AG04449 (cell line): ENCODE results near the gene TP53BP2.

Source experiments
- CTCF ChIA-PET: fragments of 350-600 bp; formaldehyde crosslinking; extraction: SDS; loops from one replicate; lab custom pipeline; 2021; ENCODE audit warnings: antibody characterized with exemption; lab: Yijun Ruan, JAX
- POLR2A ChIA-PET: fragments of 400-600, 350-600 bp; formaldehyde crosslinking; extraction: SDS; loops from one replicate; lab custom pipeline; 2020; ENCODE audit warnings: antibody characterized with exemption, inconsistent platforms; lab: Yijun Ruan, JAX
- DNase-seq: peaks from one replicate; pipeline ENCODE4 v3.0.0-alpha.2; 2010; ENCODE audit warnings: low read depth, low spot score
- H3K4me3 ChIP-seq: 2 replicates; pipeline ENCODE4 v1.5.1; 2011; ENCODE audit warnings: low read depth, mild to moderate bottlenecking, control low read depth, low read length
- CTCF ChIP-seq: IDR thresholded peaks from one replicate; pipeline ENCODE4 v1.5.1; 2011; ENCODE audit warnings: mild to moderate bottlenecking, moderate library complexity, low read length, control low read depth, inconsistent platforms; ENCODE audit not compliant: insufficient read depth; ENCODE audit errors: missing control alignments

TP53BP2 gene

GRCh38 chr1:223825767-223826748, 19.7 kb downstream of the TP53BP2 start:
- H3K4me3 ChIP-seq = no peak overlapping the region
- ChIA-PET CTCF (interaction anchor here (1.1 kb wide), 1 partner anchor 10 kb away, joined by 3 read pairs; no protein-coding TSS in a partner anchor), POLR2A (no interaction called here)
- no peak for DNase-seq
- TF ChIP-seq CTCF = no peak

- POLR2A ChIA-PET = no interaction called here
- no peak for TF ChIP-seq CTCF
- H3K4me3 ChIP-seq = no peak overlapping the region
- CTCF ChIA-PET = interaction anchor here (0.9 to 2.3 kb wide), 5 partner anchors 13 to 226 kb away, joined by 3 to 10 read pairs (median 5); partner anchors contain the start of gene TP53BP2
- no peak for DNase-seq
Observed at GRCh38 chr1:223824712-223825111, 21.0 kb downstream of the TP53BP2 start.

DNA sequence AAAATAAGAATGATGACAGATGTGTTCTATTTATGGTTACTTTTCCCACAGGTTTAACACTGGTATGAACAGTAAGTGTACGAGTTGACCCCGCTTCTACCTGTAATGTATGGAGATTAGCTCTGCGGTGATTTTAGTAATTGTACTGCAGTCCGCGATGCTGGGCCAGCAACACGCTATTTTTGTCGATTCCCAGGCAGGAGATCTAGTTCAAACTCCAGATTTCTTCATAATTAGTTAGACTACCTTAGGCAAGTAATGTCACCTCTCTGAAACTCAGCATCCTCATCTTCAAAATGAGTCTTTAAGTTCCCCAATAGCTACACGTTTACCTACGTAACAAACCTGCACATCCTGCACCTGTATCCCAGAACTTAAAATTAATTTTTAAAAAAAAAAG, 21.5 kb downstream of the TP53BP2 start:
- TF ChIP-seq CTCF = no peak
- H3K4me3 ChIP-seq = no peak overlapping the region
- DNase-seq = no peak
- CTCF ChIA-PET = interaction anchor here (0.9 to 2.3 kb wide), 4 partner anchors 12 to 226 kb away, joined by 4 to 10 read pairs (median 8); partner anchors contain the start of gene TP53BP2
- POLR2A ChIA-PET = no interaction called here

DNA sequence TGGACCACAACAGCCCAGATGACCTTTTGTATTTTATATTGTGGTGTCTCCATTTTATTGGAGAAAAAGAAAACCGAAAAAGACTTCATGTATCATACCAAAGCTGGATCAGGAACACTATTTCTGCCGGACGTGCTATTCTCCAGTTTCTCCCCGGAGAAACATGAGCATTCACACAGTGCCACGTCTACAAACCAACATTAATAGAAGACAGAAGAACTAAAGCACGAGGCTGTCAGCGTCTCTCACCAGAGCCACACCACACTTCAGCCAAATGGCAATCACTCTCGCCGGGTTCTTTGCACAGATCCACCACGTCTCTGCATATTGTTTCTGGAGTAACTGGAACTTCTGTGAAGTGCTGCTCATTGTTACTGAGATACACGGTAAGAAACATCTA, 24.8 kb downstream of the TP53BP2 start:
- CTCF ChIA-PET = interaction anchor here (1.6 to 1.8 kb wide), 2 partner anchors 8 to 10 kb away, joined by 5 to 8 read pairs; no protein-coding TSS in a partner anchor
- POLR2A ChIA-PET = no interaction called here
- DNase-seq = no peak
- TF ChIP-seq CTCF = no peak
- H3K4me3 ChIP-seq = no peak overlapping the region

DNA sequence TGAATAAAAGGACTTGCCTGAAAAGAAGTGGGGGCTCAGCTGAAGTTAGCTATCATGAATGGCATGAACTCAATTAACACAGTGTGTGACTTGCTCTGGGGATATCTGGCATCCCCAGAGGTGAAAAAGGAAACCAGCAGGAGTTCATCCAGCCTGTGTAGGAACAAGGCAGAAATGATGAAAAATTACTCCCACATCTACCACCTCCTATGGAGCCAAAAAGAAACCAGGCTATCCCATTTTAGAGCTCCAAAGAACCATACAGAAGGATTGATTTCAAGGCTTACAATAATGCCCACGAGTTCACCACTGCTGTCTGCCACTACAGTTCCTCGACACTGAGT, 25.3 kb downstream of the TP53BP2 start:
- no peak for DNase-seq
- ChIA-PET CTCF (interaction anchor here (1.0 to 1.6 kb wide), 2 partner anchors 9 kb away, joined by 3 to 5 read pairs; no protein-coding TSS in a partner anchor), POLR2A (interaction anchor here (1.7 kb wide), 1 partner anchor 25 kb away, joined by 7 read pairs; the partner anchor contains the start of gene TP53BP2)
- no peak overlapping the region for H3K4me3 ChIP-seq
- TF ChIP-seq CTCF = no peak
